Kidney epithelial cell (primary cell): ENCODE results near the gene SLC6A15. TPM values are rescaled to one million over a fixed set of nuclear protein-coding genes. Genes with fewer than 3 reads are reported as not detected.

Experiments used
- DNase-seq: peaks from one replicate; pipeline ENCODE4 v3.0.0-alpha.2; 2010; ENCODE audit warnings: low read depth
- H3K27me3 ChIP-seq: 2 replicates; pipeline ENCODE4 v1.6.0; 2011; ENCODE audit warnings: low read length; ENCODE audit not compliant: control insufficient read depth, insufficient read depth
- H3K36me3 ChIP-seq: 2 replicates; pipeline ENCODE4 v1.5.1; 2011; ENCODE audit warnings: low read length; ENCODE audit not compliant: control insufficient read depth, insufficient read depth
- H3K4me3 ChIP-seq: 2 replicates; pipeline ENCODE4 v1.5.1; 2011; ENCODE audit warnings: low read depth, mild to moderate bottlenecking, control low read depth, low read length
- total RNA-seq: library from RNA; depleted of rRNA; stranded (reverse); fragments of >200 nt; gene quantifications from 2 replicates; pipeline ENCODE4 v1.2.3, GENCODE V29; 2015
- TF ChIP-seq, protein P1 (sequence below): IDR thresholded peaks from 2 replicates; pipeline ENCODE4 v1.5.1; 2011; ENCODE audit warnings: mild to moderate bottlenecking, moderate library complexity, low read length, control low read depth, inconsistent platforms; ENCODE audit not compliant: insufficient read depth, poor library complexity, severe bottlenecking

Gene SLC6A15
- total RNA-seq, 1 donor from 2014 or later, result 15.9 TPM

DNA sequence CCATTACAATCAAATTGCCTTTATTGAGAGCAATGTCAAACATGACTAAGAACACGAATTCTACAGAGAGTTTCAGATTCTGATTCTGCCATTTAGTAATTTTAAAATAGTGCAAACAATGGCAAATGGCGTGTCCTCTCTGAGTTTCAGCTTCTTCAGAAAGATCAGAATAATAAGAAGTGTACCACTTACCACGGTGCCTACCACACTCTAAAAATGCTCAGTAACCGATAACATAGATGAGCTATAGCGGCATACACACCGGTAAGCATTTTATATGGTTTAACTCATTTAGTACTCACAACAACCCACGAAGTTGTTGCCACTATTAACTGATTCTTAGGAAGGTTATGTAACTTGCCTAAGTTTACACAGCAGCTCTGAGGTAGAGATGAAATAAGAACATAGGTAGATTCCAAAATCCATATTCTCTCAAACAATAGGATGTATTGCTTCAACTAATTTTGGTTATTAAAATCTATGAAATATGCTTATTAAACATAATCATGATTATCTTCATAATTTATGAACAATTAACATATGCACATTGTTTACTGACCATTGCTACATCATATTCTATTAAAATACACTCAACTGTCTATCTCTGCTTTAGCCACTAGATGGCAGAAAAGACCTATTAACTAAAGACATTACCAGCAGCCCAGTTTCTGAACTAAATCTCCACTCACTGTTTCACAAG lies 38.3 kb downstream of the SLC6A15 start:
- TF ChIP-seq, protein P1, sequence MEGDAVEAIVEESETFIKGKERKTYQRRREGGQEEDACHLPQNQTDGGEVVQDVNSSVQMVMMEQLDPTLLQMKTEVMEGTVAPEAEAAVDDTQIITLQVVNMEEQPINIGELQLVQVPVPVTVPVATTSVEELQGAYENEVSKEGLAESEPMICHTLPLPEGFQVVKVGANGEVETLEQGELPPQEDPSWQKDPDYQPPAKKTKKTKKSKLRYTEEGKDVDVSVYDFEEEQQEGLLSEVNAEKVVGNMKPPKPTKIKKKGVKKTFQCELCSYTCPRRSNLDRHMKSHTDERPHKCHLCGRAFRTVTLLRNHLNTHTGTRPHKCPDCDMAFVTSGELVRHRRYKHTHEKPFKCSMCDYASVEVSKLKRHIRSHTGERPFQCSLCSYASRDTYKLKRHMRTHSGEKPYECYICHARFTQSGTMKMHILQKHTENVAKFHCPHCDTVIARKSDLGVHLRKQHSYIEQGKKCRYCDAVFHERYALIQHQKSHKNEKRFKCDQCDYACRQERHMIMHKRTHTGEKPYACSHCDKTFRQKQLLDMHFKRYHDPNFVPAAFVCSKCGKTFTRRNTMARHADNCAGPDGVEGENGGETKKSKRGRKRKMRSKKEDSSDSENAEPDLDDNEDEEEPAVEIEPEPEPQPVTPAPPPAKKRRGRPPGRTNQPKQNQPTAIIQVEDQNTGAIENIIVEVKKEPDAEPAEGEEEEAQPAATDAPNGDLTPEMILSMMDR, result peak; percentile 54
- Histone ChIP-seq H3K27me3 (no peaks in the 10 kb centered on the region), H3K36me3 (no peaks in the 10 kb centered on the region), H3K4me3 (no peak overlapping the region)
- DNase-seq, result no peak

DNA sequence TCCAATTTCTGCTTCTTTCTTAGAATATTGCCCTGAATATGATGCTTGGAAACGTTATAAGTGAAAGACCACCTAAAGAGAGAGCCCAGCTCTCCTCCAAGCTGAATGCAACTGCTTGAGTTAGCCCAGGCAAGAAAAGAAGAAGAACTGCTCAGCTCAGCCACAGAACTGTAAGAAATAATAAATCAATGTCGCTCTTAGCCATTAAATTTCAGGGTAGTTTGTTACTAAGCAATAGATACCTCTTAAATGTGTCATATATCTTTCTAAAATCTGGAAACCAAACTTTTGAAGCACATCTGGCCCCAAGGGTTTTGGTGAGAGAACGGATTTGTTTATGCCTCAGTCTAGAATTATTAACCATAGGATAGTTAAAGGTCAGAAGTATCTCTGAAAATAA lies 50.4 kb downstream of the SLC6A15 start:
- DNase-seq, result no peak
- Histone ChIP-seq H3K36me3 (no peaks in the 10 kb centered on the region), H3K4me3 (no peak overlapping the region), H3K27me3 (no peaks in the 10 kb centered on the region)
- TF ChIP-seq, protein P1, result no peak

DNA sequence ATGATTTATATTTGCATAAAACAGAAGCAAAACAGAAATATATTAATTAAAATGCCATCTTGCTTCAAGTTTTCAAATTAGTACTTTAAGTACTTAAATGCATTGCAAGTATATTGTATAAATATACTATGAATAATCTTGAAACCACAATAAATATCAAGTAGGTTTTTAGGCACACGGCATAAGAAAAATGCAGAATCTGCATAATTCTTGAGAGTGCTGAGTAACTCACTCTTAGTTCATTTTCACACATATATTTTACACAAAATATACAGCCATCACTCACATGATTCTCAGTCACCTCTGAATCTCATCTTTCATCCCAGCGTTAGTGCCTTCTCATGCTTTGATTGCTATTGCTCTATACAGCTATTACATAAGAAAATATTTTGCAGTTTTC lies 51.9 kb downstream of the SLC6A15 start:
- no peaks in the 10 kb centered on the region for H3K27me3 ChIP-seq
- no peak overlapping the region for H3K4me3 ChIP-seq
- DNase-seq, result no peak
- TF ChIP-seq, protein P1, result no peak
- no peaks in the 10 kb centered on the region for H3K36me3 ChIP-seq

DNA sequence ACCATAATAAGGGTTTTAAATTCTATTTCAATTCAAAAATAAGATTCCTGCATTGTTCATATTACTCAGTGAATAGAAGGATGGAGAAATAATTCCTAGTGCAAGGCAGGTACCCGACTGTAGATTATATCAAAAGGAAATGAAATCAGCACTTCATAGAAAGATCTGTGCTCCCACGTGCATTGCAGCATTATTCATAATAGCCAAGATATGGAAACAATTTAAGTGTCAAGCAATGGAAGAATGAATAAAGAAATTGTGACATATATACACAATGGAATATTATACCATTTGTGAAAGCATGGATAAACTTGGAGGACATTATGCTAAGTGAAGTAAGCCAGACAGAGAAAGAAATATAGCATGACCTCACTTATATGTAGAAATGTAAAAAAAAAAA lies 53.8 kb downstream of the SLC6A15 start:
- TF ChIP-seq, protein P1, result no peak
- H3K36me3 ChIP-seq, result no peaks in the 10 kb centered on the region

DNA sequence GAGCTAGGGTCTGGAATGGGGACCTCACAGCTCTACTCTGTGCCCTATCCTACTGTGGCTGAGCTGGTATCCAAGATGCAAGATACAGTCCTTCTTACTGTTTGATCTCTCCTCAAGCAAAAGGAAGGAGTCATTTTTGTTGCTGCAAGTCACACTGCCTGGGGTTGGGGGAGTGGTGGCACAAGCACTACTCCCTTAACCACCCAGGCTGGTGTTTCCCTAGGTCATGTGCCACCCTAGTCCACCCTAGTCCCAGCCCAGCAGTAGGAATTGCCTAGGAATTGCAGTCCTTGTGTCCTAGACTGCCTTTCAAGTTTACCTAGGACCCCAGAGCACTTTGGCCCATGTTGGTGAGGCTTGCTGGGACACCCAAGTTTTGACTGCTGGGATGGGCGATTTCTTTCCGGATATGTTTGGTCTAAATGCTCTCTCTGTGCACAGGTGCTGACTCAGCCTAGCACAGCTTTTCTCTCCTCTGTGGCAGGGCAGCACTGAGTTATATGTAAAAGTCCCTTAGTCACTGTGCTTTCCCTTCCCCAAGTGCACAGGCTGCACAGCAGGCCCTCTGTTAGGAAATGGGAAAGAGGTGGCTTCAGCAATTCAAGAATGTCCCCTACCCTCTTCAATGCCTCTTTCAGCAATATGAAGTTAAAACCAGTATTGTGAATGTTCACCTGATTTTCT lies 54.9 kb downstream of the SLC6A15 start:
- Histone ChIP-seq H3K36me3 (no peaks in the 10 kb centered on the region), H3K27me3 (no peaks in the 10 kb centered on the region), H3K4me3 (no peak overlapping the region)
- no peak for DNase-seq
- TF ChIP-seq, protein P1, result no peak

More for the DNA sequence above, 53.8 kb downstream of the SLC6A15 start:
- H3K4me3 ChIP-seq, result no peak overlapping the region
- DNase-seq, result no peak
- H3K27me3 ChIP-seq, result no peaks in the 10 kb centered on the region
